Body of pancreas (tissue), 4 donors: ENCODE results near the gene LRRC3C.

ENCODE experiments used
- POLR2A ChIP-seq, 3 donors: fragments of 450-650 bp; IDR thresholded peaks; one replicate each; pipeline ENCODE4 v1.6.1; 2016; ENCODE audit warnings: antibody characterized with exemption in 3 of 3, mild to moderate bottlenecking in 2 of 3
- TF ChIP-seq, protein P1 (sequence below), 7 experiments: fragments of 450-650 bp in 4 of 7; fragments of 200-600 bp in 3 of 7; sonication (generic) in 3 of 7; IDR thresholded peaks; one replicate each; pipeline ENCODE4 v1.5.1; 2016 to 2019; ENCODE audit warnings: antibody characterized with exemption in 7 of 7

DNA sequence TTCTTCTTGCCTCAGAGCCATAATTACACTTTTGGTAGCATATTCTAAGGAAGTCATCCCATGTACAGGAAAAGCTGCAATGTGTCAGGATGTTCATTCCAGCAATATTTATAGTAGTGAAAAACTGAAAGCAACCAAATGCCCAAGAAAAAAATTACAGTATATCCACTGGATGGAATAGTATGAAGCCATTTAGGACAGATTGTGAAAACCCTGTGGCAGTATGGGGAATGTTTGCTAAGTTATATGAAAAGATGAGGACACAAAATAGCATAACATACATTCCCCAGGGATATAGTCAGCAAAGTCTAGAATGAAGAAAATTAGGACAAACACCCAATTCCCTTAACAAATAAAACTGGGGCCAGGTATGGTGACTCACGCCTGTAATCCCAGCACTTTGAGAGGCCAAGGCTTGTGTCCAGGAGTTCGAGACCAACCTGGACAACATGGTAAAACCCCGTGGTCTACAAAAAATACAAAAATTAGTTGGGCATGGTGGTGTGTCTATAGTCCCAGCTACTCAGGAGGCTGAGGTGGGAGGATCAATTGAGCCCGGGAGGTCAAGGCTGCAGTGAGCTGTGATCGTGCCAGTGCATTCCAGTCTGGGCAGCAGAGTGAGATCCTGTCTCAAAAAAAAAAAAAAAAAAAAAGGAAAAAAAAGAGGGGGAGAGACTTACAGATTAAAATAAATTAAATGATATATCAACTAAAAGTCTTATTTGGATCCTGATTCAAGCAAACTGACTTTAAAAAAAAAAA, 2.3 kb downstream of the LRRC3C start:
- TF ChIP-seq, protein P1, sequence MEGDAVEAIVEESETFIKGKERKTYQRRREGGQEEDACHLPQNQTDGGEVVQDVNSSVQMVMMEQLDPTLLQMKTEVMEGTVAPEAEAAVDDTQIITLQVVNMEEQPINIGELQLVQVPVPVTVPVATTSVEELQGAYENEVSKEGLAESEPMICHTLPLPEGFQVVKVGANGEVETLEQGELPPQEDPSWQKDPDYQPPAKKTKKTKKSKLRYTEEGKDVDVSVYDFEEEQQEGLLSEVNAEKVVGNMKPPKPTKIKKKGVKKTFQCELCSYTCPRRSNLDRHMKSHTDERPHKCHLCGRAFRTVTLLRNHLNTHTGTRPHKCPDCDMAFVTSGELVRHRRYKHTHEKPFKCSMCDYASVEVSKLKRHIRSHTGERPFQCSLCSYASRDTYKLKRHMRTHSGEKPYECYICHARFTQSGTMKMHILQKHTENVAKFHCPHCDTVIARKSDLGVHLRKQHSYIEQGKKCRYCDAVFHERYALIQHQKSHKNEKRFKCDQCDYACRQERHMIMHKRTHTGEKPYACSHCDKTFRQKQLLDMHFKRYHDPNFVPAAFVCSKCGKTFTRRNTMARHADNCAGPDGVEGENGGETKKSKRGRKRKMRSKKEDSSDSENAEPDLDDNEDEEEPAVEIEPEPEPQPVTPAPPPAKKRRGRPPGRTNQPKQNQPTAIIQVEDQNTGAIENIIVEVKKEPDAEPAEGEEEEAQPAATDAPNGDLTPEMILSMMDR (IDR thresholded peaks at IDR 0.05): no peak
- no peak for TF ChIP-seq POLR2A (IDR thresholded peaks at IDR 0.05)
